GM19395 (cell line): Measurements from ENCODE around the gene C15orf39.

Source experiments
- ATAC-seq: cut with Tn5 transposase; IDR thresholded peaks from one replicate; pipeline ENCODE4 v1.9.1; 2021; ENCODE audit warnings: mild to moderate bottlenecking, moderate library complexity; ENCODE audit not compliant: unreplicated experiment

The C15orf39 gene

GRCh38 chr15:75195122-75195765 is 6.4 kb upstream of the C15orf39 start:
- ATAC-seq: no peak

DNA sequence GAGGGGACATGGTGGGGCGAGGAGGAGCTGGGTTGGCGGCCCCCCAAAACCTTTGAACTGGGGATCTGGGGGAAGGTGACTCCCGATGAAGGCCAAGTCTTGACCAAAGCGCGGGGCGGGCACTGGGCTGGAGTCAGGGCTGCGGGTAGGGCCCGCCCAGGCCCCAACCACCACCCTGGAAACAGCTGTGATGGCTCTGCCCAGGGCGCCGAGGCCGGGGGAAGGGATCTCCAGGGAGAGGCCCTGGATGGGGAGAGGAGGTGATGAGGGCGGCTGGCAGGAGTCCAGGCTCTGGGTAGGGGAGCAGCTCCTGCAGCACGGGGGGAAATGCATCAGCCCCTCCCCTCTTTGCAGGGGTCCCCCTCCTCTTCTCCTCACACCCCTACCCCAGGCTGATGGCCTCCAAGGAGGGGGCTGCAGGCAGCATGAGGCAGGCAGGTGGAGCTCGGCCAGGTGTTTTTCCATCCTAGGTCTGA is 5.9 kb upstream of the C15orf39 start:
- ATAC-seq: no peak

DNA sequence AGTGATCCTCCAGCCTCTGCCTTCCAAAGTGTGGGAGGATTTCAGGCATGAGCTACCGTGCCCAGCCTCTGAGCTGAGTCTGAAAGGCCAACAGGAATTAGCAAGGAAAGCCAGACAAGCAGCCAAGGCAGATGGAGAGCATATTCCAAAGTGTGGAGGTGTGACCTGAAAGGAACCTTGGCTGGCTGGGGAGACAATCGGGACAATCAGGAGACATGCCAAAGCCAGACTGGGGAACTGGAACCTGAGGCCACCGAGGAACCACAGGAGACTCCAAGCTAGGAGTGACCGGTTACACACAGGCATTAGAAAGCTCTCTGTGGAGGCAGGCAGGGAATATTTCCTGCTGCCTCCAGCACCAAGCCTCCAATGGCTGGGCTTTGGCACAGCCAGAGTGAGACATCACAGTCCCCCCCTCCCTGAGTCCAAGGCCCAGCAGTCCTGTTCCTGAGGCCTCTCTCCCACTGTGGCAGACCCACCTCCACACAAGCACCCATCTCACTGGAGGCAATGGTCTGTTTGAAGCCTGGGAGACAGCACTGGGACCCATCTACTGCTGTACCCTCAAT is 4.5 kb upstream of the C15orf39 start:
- no peak for ATAC-seq

- ATAC-seq: no peak
These were observed 2.9 kb upstream of the C15orf39 start for GRCh38 chr15:75198560-75199356.

- ATAC-seq: no peak
These were observed 2.2 kb upstream of the C15orf39 start for GRCh38 chr15:75199357-75199940.

GRCh38 chr15:75200391-75200764 is 1.3 kb upstream of the C15orf39 start:
- no peak for ATAC-seq

- ATAC-seq: peak; percentile 2
These were observed 692 bp upstream of the C15orf39 start for GRCh38 chr15:75200765-75201615.

DNA sequence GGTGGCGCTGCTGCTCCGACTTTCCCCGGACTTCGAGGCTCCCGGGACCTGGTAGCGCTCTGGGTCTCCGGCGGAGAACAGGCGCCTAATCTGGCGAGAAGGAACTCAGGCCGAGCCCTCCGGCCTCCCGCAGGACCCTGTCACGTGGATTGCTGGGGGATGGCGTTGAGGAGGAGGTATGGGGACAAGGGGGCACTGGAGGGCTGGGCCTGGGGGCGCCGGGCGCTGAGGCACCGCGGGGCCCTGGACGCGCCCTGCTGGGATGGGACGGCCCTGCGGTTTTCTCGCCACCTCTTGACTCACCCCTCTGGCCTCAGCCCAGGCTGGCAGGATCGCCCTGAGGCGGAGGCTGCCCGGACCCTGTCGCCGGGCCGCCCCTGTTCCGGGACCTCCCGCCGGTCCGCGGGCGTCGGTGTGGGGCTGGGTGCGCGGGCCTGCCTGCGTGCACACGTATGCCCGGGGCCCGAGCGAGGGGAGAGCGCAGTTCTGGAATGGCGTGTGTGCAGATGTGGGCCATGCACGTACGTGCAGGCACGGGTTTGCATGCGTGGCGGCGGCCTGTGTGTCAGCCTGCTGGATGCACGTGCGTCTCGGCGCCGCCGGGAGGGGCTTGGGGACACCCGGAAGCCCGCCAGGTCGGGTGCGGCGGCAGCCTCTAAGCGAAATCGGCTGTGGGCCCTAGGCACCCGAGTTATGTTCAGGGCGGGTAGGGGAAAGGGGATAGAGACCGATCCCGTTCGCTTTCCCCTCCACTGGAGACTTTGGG is 752 bp downstream of the C15orf39 start:
- peak; percentile 31 for ATAC-seq

DNA sequence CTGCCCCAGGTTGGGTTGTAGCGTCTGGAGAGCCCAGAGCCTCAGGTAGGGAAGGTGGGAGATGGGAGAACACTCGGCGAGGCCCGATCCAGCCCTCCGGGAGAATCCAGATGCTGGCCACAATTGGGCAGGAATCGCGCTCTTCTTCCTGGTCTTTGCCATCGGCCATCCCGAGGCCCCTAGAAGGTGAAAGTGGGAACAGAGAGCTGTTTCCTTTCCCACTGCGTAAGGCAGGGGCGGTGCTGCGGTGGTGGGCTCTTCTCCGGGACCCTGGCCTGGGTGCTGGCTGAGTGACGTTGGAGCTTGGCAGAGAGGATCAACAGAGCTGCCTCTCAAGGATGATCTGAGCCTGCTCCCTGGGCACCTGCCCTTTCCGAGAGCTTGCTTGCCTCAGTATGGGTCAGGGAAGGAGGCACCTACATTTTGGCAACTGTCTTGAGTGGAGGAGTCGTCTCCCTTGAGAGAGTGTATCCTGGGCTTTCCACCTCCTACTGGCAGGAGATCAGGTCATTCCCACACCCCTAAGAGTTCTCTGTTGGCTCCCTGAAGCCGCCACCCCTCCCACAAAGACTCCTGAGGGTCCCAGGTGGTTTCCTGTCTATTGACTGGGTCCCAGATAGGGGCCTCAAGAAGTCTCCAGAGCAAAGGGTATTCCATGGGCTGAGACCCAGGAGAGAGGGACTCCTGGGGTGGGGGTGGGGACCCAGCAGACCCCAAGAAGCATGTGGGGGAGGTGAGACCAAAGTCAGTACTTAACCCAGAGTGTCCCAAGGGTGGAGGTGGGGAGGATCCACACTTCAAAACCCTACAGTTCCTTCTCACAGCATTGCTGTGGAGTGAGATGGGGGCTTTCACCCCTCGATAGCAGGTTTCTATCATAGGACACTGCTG is 1.6 kb downstream of the C15orf39 start:
- no peak for ATAC-seq

GRCh38 chr15:75203908-75204263 is 2.2 kb downstream of the C15orf39 start:
- ATAC-seq: no peak

- no peak for ATAC-seq
These were observed 2.8 kb downstream of the C15orf39 start for GRCh38 chr15:75204340-75205063.

- ATAC-seq: no peak
These were observed 3.3 kb downstream of the C15orf39 start for GRCh38 chr15:75205064-75205395.

GRCh38 chr15:75206006-75206405 is 4.3 kb downstream of the C15orf39 start:
- ATAC-seq: no peak

- ATAC-seq: no peak
These were observed 5.3 kb downstream of the C15orf39 start for GRCh38 chr15:75206803-75207617.

DNA sequence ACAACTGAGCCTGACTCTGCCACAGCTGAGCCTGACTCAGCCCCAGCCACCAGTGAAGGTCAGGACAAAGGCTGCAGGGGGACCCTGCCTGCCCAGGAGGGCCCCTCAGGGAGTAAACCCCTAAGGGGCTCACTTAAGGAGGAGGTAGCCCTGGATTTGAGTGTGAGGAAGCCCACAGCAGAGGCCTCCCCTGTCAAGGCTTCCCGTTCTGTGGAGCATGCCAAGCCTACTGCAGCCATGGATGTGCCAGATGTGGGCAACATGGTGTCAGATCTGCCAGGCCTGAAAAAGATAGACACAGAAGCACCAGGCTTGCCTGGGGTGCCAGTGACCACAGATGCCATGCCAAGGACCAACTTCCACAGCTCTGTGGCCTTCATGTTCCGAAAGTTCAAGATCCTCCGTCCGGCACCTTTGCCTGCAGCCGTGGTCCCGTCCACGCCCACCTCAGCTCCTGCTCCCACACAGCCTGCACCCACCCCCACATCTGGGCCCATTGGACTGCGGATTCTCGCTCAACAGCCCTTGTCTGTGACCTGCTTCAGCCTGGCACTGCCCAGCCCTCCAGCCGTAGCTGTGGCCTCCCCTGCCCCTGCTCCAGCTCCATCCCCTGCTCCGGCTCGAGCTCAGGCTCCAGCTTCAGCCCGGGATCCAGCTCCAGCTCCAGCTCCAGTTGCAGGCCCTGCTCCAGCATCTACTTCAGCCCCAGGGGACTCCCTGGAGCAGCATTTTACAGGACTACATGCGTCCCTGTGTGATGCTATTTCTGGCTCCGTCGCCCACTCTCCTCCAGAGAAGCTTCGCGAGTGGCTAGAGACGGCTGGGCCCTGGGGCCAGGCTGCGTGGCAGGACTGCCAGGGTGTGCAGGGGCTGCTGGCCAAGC is 6.2 kb downstream of the C15orf39 start:
- no peak for ATAC-seq

- no peak for ATAC-seq
These were observed 7.0 kb downstream of the C15orf39 start for GRCh38 chr15:75208501-75209288.
